CMK (cell line): ENCODE data around the gene MED12.

Experiments used
- DNase-seq: peaks from one replicate; pipeline ENCODE4 v3.0.0-alpha.2; 2010; ENCODE audit warnings: low read depth

The MED12 gene

GRCh38 chrX:71107245-71107644, 11.2 kb upstream of the MED12 start:
- DNase-seq: no peak

- no peak for DNase-seq
These were observed 10.5 kb upstream of the MED12 start for GRCh38 chrX:71107762-71108360.

GRCh38 chrX:71109051-71109450, 9.3 kb upstream of the MED12 start:
- no peak for DNase-seq

GRCh38 chrX:71111141-71111843, 7.1 kb upstream of the MED12 start, which contains the start of gene IL2RG:
TSS of gene IL2RG (minus strand) at chrX:71111577. CDS start at chrX:71111539, 38 bp downstream.
- peak; percentile 60 for DNase-seq

GRCh38 chrX:71111921-71112431, 6.4 kb upstream of the MED12 start:
- no peak for DNase-seq

GRCh38 chrX:71117358-71117757, 1.0 kb upstream of the MED12 start:
- no peak for DNase-seq

- no peak for DNase-seq
These were observed 664 bp downstream of the MED12 start for GRCh38 chrX:71118985-71119535.

- no peak for DNase-seq
These were observed 9.9 kb downstream of the MED12 start for GRCh38 chrX:71128166-71128833.

- no peak for DNase-seq
These were observed 10.7 kb downstream of the MED12 start for GRCh38 chrX:71128915-71129765.

GRCh38 chrX:71131510-71131909, 13.1 kb downstream of the MED12 start:
- peak; percentile 60 for DNase-seq

- no peak for DNase-seq
These were observed 22.0 kb downstream of the MED12 start for GRCh38 chrX:71140440-71140839.

- no peak for DNase-seq
These were observed 25.1 kb downstream of the MED12 start for GRCh38 chrX:71143508-71143907.

GRCh38 chrX:71144651-71145050, 26.3 kb downstream of the MED12 start, which contains the start of gene NLGN3:
TSS of gene NLGN3 (plus strand) at chrX:71144841. CDS start at chrX:71147750, 2,909 bp downstream.
- no peak for DNase-seq

- DNase-seq: no peak
These were observed 29.3 kb downstream of the MED12 start for GRCh38 chrX:71147496-71148277.

GRCh38 chrX:71148278-71148663, 29.9 kb downstream of the MED12 start:
- no peak for DNase-seq

GRCh38 chrX:71151366-71151765, 33.0 kb downstream of the MED12 start:
- no peak for DNase-seq

- DNase-seq: no peak
These were observed 35.8 kb downstream of the MED12 start for GRCh38 chrX:71154196-71154595.

- no peak for DNase-seq
These were observed 36.2 kb downstream of the MED12 start for GRCh38 chrX:71154641-71155040.

GRCh38 chrX:71158603-71159002, 40.2 kb downstream of the MED12 start:
- DNase-seq: no peak

GRCh38 chrX:71159335-71159734, 40.9 kb downstream of the MED12 start:
- DNase-seq: no peak

GRCh38 chrX:71160475-71160874, 42.1 kb downstream of the MED12 start:
- no peak for DNase-seq
